Measurements from ENCODE around the gene MYOCOS.
A peak's percentile ranks its signal among the peaks of the same experiment; 100 is the strongest.
"Not testable (repeated sequence)": the region's sequence is repeated elsewhere in the genome, so short reads cannot be mapped to it uniquely, and the experiment has no call there.

Gene MYOCOS

GRCh38 chr1:171625225-171625624 lies 3.2 kb downstream of the MYOCOS start:
- DNase-seq (ENCODE audit: low spot score): no peak

- no peak for DNase-seq (ENCODE audit: low spot score)
These were observed 5.0 kb downstream of the MYOCOS start for GRCh38 chr1:171627020-171627419.

- no peak for DNase-seq (ENCODE audit: low spot score)
These were observed 6.2 kb downstream of the MYOCOS start for GRCh38 chr1:171628225-171628624.

GRCh38 chr1:171635661-171636060 lies 13.6 kb downstream of the MYOCOS start:
- no peak for DNase-seq (ENCODE audit: low spot score)

GRCh38 chr1:171636141-171636540 lies 14.1 kb downstream of the MYOCOS start:
- DNase-seq (ENCODE audit: low spot score): no peak

- no peak for DNase-seq (ENCODE audit: low spot score)
These were observed 16.0 kb downstream of the MYOCOS start for GRCh38 chr1:171637928-171638576.

GRCh38 chr1:171640225-171640624 lies 18.2 kb downstream of the MYOCOS start:
- DNase-seq (ENCODE audit: low spot score): no peak

GRCh38 chr1:171641076-171641864 lies 19.2 kb downstream of the MYOCOS start:
- DNase-seq (ENCODE audit: low spot score): no peak

GRCh38 chr1:171642197-171642596 lies 20.2 kb downstream of the MYOCOS start:
- DNase-seq (ENCODE audit: low spot score): no peak

GRCh38 chr1:171643156-171643555 lies 21.1 kb downstream of the MYOCOS start:
- DNase-seq (ENCODE audit: low spot score): no peak

GRCh38 chr1:171644805-171645483 lies 22.9 kb downstream of the MYOCOS start:
- peak; percentile 65 for DNase-seq (ENCODE audit: low spot score)

GRCh38 chr1:171645553-171646248 lies 23.7 kb downstream of the MYOCOS start:
- no peak for DNase-seq (ENCODE audit: low spot score)

- no peak for DNase-seq (ENCODE audit: low spot score)
These were observed 24.2 kb downstream of the MYOCOS start for GRCh38 chr1:171646249-171646560.

GRCh38 chr1:171652234-171652822 lies 30.3 kb downstream of the MYOCOS start, which contains the start of gene MYOC:
Gene MYOC, minus strand, starts transcription at chr1:171652688. Its CDS starts 77 bp downstream, at chr1:171652611.
- DNase-seq (ENCODE audit: low spot score): no peak

- DNase-seq (ENCODE audit: low spot score): no peak
These were observed 31.8 kb downstream of the MYOCOS start for GRCh38 chr1:171653796-171654195.

GRCh38 chr1:171654201-171654941 lies 32.3 kb downstream of the MYOCOS start:
- no peak for DNase-seq (ENCODE audit: low spot score)

GRCh38 chr1:171654942-171655745 lies 33.1 kb downstream of the MYOCOS start:
- DNase-seq (ENCODE audit: low spot score): peak; percentile 58

GRCh38 chr1:171655746-171656116 lies 33.7 kb downstream of the MYOCOS start:
- no peak for DNase-seq (ENCODE audit: low spot score)

- DNase-seq (ENCODE audit: low spot score): not testable (repeated sequence)
These were observed 34.2 kb downstream of the MYOCOS start for GRCh38 chr1:171656206-171656605.

- no peak for DNase-seq (ENCODE audit: low spot score)
These were observed 39.1 kb downstream of the MYOCOS start for GRCh38 chr1:171661076-171661650.

Data from CD4-positive, alpha-beta T cell treated with Interleukin-15 for 4 hours (primary cell).